G401.6 (cell line): Measurements from ENCODE around the gene AKAP12.

ENCODE experiments used
- FAIRE-seq: peaks from 2 replicates; lab custom pipeline; 2012; peaks lifted over from hg19 to GRCh38; lab: Jason Lieb, UNC

AKAP12 gene

DNA sequence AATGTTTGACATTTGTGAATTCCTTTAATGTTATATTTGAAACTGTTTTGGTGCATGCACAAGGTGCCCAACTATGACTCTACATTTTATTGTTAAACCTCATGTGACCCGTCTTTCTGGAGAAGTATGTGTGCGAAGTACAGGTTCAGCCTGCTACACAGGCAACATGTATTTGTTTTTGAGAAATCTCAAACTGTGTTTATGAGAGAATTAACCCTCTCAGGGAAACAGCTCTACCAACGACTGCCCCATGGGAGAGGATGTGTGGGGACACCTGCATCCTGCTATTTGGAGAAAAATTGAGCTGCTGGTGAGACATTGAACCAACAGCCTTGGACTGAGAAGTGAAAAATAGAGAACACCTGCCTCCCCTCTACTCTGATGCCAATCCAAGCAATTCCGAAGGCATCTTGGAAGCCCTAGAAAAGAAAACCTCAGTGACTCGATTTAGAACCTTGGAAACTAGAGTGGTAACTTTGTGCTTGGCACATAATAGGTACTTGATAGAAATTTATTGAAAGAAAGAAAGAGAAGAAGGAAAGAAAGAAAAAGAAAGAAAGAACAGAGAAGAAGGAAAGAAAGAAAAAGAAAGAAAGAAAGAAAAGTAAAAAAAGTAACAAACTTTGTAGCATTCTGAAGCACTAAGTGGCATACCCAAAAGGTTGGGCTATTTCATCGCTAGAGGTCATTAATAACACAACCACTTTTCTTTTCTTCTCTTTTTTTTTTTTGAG is 2.9 kb upstream of the AKAP12 start:
- FAIRE-seq: no peak

DNA sequence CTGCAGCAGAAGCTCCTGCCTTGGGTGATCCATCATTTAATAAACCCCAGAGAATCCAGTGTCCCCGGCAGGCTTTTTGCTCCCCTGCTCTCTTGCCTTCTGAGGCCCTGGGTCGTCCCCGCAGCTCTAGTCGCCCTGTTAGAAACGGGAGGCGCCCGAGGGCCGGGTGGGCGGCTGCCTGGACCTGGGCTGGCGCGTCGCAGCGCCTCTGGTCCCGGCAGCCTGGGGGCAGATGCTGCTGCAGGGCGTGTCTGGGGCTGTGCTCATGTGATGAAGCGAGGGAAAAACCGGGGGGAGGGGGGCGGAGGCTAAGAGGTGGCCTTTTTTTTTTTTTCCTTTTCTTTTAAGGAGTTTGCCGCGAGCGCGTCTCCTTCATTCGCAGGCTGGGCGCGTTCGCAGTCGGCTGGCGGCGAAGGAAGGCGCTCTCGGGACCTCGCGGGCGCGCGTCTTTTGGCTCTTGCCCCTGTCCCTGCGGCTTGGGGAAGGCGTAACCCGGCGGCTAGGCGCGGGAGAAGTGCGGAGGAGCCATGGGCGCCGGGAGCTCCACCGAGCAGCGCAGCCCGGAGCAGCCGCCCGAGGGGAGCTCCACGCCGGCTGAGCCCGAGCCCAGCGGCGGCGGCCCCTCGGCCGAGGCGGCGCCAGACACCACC is 394 bp downstream of the AKAP12 start:
- FAIRE-seq: peak; percentile 64

DNA sequence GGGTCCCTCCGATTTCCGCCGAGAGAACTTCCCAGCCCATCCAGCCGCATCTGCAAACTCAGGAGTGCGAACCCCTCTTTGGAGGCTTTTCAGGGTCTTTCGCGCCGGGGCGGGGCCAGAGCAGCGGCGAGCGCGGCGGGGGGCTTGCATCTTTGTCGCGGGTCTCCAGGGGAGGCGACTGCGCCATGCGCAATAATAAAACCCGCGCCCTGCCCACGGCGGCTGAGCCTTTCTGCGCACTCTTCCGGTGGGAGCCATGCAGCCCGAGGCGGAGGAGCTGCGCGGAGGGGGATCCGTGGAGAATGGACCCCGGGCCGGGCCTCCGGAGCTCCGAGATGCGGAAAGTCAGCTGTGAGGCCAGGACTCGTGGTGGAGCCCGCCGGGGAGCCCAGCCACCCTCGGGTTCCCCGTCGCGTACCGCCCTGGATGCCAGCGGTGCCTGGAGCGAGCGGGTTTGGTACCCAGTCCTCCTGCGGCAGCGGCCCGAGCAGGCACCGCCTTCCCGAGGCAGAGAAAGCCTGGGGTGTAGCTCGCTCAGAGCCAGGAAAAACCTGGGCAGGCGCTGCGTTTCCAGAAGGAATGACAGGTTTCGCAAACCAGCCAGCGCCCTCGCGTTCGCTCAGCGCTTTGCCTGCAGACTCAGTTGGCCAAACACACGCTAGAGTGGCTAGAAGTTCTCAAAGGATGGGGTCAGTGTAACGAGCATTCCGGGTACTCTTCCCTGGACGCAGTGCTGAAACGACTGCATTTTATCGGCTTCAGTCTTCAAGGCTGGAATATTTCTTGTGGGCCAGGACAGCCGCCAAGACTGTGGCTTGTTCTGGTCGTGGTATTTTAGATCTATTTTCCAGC is 1.2 kb downstream of the AKAP12 start:
- no peak for FAIRE-seq

DNA sequence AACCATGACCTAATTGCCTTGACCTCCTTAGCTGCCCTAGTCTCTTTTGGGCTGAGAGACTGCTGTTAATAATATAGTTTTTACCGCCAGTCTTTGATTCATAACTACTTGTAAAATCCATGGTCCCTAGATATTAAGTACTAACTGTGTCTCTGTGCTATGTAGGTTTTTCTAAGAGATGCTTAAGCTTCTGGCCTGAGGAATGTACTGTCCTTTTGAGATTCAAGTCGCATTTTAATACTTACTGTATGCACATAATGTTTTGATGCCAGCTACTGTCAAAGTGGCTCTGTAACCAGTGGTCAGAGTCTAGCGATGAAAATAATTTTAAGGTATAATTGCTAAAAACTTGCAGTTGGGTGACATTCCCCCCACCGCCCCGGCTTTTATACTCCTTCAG is 2.1 kb downstream of the AKAP12 start:
- FAIRE-seq: no peak

DNA sequence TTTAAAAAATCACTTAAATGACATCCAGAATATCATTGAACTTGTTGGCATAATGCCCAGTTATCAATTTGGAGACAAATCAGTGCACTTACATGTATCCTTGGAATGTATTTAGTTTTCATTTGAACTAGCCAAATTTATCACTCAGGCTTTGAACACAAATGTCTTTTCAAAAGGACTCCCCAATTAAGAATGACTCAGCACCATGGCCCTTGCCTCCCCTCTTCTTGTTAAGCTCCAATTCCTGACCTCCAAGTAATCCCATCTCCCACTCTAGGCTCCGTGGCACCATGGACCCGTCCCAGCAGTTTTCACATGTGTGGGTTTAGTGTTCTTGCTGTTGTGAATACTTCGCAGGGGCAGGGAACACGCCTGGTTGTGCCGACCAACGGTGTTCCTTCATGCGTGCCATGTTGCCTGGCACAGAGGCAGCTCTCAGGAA is 2.7 kb downstream of the AKAP12 start:
- no peak for FAIRE-seq

DNA sequence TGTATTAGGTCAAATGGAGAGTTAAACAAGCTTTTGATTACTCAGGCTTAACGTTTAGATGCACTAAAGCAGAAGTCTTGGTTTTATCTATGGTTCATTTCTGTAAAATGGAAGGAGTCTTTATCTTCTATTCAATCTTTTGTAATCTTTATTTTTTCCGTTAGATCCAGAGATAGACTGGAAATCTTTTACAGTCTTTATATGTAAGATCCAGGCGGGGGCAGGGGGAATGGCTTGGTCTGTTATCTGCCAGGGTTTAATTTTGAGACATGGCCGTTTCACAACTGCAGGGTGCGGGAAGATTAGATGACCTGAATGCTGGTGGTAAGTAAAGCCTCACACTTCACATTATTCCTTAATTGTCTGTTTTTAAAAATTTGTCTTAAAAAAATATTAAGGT is 3.7 kb downstream of the AKAP12 start:
- FAIRE-seq: peak; percentile 6

DNA sequence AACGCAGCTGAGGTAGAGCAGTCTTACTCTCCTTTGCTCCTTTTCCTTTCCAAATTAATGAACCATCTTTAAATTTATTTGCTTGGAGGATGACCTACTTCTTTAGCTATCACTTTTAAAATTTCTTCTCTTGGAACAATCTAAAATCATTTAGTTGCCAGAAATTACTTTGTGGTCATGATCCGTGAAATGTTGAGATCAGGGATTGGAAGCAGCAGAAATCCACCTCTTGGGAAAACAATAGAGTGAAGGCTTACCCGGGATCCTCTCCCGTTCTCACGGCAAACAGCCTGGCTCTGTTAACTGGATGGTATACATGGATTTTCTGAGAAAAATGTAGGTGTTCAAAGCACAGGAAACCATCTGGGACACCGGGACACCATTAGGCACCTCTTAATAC is 7.7 kb downstream of the AKAP12 start:
- no peak for FAIRE-seq

DNA sequence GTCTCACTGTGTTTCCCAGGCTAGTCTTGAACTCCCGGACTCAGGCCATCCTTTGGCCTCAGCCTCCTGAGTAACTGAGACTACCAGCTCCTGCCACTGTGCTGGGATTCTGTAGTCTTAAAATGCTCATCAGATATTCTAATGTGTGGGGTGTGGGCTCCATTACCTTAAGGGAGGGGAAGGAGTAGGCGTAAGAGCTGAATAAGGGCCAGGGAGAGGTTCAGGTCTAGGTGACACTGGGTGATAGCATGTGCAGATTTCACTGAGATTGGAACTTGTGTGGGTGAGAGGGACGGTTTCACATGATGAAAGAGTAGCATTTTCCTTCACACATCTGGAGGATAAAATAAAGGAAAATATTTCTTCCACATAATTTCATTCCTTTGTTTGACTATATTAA is 8.5 kb downstream of the AKAP12 start:
- no peak for FAIRE-seq

DNA sequence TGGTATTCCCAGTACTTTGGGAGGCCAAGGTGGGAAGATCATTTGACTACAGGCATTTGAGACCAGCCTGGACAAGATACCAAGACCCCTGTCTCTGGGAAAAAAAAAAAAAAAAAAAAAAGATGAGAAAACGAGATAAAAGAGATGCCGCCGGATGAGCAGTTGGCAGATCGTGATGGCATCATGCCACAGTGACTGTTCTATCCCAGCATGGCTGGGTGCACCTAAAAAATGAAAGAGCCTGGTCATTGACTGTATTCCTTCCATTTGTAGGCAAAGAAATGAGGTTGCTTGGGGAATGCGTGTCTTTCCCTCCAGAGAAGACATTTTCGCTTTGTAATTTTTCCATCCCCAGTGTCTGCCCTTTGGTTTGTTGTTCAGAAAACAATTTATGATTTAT is 12.9 kb downstream of the AKAP12 start:
- no peak for FAIRE-seq

DNA sequence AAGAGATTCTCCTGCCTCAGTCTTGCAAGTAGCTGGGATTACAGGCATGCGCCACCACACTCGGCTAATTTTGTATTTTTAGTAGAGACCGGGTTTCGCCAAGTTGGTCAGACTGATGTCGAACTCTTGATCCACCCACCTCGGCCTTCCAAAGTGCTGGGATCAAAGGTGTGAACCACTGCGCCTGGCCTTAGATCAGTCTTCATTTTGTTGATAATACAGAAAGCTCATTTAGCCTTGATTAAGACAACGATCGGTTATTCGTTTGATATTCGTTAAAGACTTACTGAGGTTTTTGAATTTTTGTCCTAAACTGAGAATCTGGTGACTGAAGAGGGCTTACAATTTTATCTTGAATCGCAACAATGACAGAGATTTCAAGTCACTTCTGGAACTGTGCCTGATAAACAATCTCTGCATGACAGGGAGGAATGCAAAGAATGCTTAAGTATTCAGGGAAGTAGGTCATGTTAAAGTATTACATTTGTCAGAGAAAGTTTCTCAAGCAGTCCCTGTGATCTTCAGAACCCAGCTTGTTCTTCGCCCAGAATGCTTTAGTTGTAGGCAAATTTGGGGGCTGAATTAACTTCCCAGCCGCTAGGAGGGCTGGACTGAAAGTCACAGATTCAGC is 14.8 kb downstream of the AKAP12 start:
- no peak for FAIRE-seq

DNA sequence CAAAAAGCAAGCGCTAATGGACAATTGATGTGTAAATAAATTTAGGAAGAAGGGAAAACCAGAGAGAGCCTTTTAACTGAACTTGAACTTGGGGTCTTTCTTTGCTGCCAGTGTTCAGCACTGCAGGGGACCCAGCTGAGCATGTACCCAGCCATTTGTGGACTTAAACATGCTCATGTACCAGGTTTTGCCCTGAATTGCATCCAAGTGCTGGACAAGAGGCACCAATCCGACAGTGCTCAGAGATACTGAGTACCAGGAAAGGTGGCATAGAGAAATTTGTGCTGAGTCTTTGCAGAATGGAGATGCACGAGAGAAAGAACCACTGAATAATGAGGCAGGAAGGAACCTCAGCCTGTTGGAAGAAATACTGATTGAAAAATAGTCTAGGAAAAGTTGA is 16.0 kb downstream of the AKAP12 start:
- FAIRE-seq: no peak

DNA sequence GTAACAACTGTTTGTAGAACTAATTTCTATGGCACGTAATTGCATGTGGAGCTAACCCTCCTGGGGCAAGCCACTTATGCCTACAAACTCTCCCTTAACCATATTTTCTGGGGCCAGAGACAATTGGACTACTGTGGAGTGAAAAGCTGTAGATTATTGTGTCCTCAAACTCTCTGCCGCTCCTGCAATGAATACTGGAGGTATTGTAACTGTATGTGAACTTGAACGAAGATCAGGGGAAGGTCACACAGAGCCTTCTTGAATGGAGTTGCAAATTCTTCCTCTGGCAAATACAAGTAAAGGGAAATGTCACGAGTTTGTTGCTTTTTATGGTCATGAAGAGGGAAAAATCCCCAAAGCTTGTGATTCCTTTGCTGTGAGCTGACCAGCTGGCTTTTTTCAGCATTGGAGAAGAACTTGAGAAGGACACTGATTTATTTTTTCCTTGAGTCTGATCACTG is 18.2 kb downstream of the AKAP12 start:
- no peak for FAIRE-seq

DNA sequence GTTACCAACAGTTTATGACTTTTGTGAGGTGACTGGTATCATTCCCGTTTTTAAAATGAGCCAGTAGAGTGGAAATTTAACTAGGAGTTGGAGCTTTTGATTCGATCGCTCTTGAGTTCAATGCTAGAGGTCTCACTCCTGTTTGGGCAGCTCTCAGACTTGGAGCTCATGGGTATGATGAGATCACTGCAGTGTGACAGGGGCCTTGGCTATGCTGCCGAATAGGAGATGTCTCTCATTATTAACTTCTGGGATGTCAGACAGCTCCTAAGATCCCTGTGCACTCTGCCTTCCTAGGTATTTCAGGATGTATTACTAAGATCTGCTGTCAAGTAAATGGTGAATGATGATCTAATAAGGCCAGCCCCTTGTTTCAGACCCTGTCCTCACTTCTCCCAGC is 20.4 kb downstream of the AKAP12 start:
- no peak for FAIRE-seq

DNA sequence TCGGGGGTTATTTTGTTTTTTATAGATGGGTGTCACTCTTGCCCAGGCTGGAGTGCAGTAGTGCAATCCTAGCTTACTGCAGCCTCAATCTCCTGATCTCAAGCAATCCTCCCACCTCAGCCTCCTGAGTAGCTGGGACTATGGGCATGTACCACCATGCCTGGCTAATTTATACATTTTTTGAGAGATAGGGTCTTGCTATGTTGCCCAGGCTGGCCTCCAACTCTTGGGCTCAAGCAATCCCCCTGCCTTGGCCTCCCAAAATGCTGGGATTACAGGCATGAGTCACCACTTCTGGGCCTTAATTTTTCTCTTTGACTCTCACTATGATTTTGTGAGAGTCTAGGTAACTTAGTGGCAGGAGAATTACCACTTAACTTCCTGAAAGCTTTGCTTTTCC is 23.3 kb downstream of the AKAP12 start:
- no peak for FAIRE-seq

DNA sequence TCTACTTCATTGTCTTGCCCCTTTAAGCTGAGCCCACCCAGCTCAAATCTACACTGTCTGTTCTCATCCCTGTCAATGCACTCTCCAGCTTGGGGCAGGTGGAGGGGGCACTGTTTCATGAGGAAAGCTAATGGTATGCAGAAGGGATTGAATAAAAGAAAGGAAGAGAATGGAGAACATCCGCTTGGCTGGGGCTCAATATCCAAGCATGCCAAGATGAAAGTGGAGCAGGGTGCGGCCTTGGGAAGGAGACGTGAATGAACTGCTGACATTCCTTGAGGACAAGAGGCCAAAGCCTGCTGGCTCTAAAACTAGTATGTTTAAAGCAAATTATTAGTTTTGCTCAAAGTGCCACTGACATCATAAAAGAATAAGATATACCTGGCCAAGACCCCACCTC is 24.2 kb downstream of the AKAP12 start:
- no peak for FAIRE-seq

DNA sequence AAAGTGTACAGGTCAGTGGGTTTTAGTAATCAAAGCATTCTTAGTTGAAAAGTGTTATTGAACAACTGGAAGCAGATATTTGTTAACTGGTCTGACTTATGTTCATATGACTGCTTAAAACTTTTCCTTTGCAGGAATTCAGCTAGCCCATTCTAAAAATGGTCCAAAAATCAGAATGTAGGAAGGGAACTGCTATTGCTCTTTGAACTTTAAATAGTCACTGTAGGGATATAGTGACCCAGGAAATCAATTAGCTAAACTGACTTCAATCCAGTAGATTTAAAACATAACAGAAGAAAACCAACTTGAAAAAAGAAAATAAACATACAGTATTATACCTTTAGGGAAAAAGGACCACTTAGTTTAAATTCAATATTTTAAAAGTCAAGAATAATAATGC is 25.5 kb downstream of the AKAP12 start:
- peak; percentile 64 for FAIRE-seq

DNA sequence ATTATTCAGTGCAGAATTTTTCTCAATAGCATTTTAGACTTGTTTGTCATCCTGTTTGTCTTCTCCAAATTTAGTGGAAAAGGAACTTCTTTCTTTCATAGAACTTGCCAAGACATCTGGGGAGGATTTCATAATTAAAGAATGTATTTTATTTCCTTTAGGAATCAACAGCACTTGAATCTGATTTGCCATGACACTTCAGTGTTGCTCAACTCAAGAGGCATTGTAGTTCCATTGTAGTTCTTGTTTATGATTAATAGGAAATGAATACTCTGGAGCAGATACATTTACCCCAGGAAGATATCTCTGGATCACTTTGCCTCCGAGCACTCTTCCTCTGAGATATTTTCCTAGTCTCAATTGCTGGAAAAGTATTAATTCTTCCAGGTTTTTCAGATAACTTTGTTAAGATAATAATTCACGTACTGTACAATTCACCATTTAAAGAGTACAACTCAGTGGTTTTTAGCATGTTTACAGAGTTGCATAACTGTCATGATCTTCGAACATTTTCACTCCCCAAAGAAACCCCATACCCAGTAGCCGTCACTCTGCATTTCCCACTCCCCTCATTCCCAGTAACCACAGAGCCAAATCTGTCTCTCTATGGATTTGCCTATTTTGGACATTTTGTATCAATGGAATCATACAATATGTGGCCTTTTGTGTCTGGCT is 29.7 kb downstream of the AKAP12 start:
- FAIRE-seq: no peak

DNA sequence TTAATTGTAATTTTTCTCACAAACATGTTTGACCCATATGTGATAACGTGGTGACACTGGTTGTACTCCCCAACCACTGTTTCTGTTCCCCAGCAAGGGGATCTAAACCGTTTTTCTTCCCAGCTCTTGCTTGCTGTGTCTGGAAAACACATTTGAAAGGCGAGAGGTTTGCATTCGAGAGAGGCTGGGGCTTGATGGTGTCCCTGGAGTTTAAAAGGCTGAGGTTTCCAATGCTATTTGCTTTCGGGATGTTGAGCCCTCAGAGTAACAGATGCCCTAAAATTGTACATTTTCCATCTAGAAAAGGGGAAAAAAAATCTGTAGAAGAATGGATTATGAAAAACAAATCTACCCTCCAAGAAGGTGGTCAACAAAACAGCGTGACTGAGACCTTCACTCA is 35.4 kb downstream of the AKAP12 start:
- no peak for FAIRE-seq

DNA sequence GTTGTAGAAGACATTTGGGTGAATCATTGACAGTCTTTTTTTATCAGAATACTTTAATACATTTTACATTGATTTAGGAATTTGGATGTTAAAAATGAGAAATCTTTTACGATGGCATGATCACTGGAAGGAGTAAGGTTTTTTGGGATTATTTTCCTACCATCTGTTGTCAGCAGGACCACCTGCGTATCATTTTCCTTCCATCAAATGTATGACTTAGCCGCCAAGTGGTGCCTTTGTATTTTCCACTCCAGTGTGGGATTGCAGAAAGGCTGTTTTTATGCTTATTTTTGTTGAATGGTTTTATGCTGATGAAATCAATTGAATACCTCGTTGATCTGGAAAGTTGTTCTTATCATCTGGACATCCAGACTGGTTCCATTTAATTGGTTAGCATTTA is 35.8 kb downstream of the AKAP12 start:
- no peak for FAIRE-seq

DNA sequence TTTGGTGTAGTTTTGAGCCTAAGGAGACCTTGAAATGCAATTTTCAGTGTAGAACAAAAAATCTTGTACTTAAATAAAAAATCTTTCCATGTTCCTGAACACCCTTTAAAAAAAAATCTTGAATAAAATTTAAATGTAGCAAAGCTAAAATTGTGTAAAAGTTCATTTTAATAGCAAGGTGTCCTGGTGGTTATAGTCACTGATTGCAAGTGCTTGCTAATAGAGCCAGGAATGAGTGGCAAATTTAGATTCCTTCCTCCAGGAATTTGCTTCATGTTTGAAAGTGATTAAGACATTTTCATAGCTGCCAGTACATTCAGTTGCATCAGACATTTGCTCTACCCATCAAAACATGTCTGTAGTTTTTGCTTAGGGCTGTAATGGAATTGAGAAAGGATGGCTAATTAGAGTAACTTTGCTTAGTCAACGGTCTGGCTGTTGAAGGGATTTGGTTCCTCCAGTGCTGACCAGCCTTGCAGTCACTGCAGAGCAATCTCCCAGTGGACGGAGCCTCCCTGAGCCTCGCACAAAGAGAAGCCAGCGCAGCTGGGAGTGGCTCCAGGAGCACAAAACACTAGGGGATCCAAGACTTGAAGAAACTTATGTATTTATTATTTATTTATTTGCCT is 36.5 kb downstream of the AKAP12 start:
- peak; percentile 58 for FAIRE-seq

DNA sequence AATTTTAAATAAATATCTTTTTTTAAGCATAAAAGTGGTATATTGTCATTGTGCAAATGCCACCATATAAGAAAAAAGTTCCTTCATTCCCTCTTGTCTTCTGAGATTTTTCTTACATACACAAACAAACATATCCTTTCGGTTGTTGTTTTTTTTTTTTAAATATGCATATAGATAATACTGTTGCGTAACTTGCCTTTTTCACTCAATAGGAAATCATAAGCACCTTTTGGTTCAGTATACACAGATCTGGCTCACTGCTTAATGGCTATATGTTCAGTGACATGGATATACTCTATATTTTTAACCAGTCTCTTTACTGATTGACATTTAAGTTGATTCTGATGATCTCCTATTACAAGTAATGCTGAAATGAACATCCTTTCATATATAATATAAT is 40.1 kb downstream of the AKAP12 start:
- peak; percentile 45 for FAIRE-seq

DNA sequence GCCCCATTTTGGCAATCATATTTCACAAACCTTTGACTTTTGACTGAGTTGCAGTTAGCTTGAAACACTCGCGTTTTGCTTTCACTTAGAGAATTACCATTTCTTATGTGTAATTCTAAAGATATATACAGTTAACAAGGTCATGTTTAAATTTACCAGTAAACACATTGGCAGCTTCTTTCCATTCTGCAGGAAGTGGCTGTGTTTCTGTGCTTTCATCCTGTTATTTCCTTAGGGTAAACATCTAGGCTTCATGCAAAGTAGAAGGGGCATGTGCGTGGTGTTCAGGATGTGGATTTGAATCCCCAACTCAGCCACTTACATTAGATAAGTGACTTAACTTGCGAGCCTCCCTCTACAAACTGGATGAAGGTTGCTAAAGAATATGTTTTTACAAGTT is 41.1 kb downstream of the AKAP12 start:
- no peak for FAIRE-seq
